HFFc6 (cell line): ENCODE results near the gene SLU7. TPM values are rescaled to one million over a fixed set of nuclear protein-coding genes. Genes with fewer than 3 reads are reported as not detected.
"Not testable (repeated sequence)": the region's sequence is repeated elsewhere in the genome, so short reads cannot be mapped to it uniquely, and the experiment has no call there.

ENCODE experiments used
- DNase-seq: peaks from one replicate; pipeline ENCODE4 v3.0.0-alpha.2; 2018
- H3K27ac Mint-ChIP-seq: 2 replicates; pipeline ENCODE4 v1.8.0; 2020; ENCODE audit warnings: mild to moderate bottlenecking, mixed read lengths
- H3K27me3 Mint-ChIP-seq: 2 replicates; pipeline ENCODE4 v1.8.0; 2021; ENCODE audit warnings: mild to moderate bottlenecking, moderate library complexity, mixed read lengths; ENCODE audit not compliant: insufficient read depth
- H3K36me3 Mint-ChIP-seq: 2 replicates; pipeline ENCODE4 v1.8.0; 2021; ENCODE audit warnings: low read depth, mixed read lengths
- H3K4me1 Mint-ChIP-seq: 2 replicates; pipeline ENCODE4 v1.8.0; 2020; ENCODE audit warnings: low read depth, mixed read lengths
- H3K4me3 Mint-ChIP-seq: 2 replicates; pipeline ENCODE4 v1.8.0; 2020; ENCODE audit warnings: mild to moderate bottlenecking, moderate library complexity, mixed read lengths
- H3K9me3 Mint-ChIP-seq: 2 replicates; pipeline ENCODE4 v1.8.0; 2020; ENCODE audit warnings: mild to moderate bottlenecking, mixed read lengths
- CTCF ChIP-seq: fragments of 200-600 bp; sonication (generic); IDR thresholded peaks from 2 replicates; pipeline ENCODE4 v1.5.0; 2021; ENCODE audit warnings: antibody characterized with exemption, mild to moderate bottlenecking
- total RNA-seq, 6 experiments: library from RNA; stranded (reverse); fragmentation: NEBNext Ultra II Directional; extraction: Animal tissue kit (Norgen Biotek cat#: 25700); gene quantifications; 2 replicates in 1 of 6; 3 replicates in 5 of 6; pipeline ENCODE4 v1.2.3, GENCODE V29; 2021

The SLU7 gene
- total RNA-seq, 6 experiments from 2014 or later: 32.1 to 47.3 (median 42.1) TPM

- H3K27me3 Mint-ChIP-seq: peaks cover 11% of the 10 kb centered on the region
- DNase-seq: no peak
- H3K9me3 Mint-ChIP-seq: no peaks in the 10 kb centered on the region
- no peaks in the 10 kb centered on the region for H3K36me3 Mint-ChIP-seq
- H3K4me3 Mint-ChIP-seq: no peak overlapping the region
- no peak for TF ChIP-seq CTCF
- peaks cover 22% of the 10 kb centered on the region for H3K4me1 Mint-ChIP-seq
- H3K27ac Mint-ChIP-seq: no peak overlapping the region
Observed at GRCh38 chr5:160437271-160437670, 18.4 kb upstream of the SLU7 start.

- peaks cover 18% of the 10 kb centered on the region for H3K4me1 Mint-ChIP-seq
- H3K27me3 Mint-ChIP-seq: peaks cover 11% of the 10 kb centered on the region
- H3K9me3 Mint-ChIP-seq, H3K27ac Mint-ChIP-seq, H3K4me3 Mint-ChIP-seq, DNase-seq, H3K36me3 Mint-ChIP-seq: not testable (repeated sequence)
Observed at GRCh38 chr5:160436661-160437060, 17.8 kb upstream of the SLU7 start.

GRCh38 chr5:160436017-160436416, 17.1 kb upstream of the SLU7 start:
- Mint-ChIP-seq H3K27ac (no peak overlapping the region), H3K4me1 (peaks cover 16% of the 10 kb centered on the region), H3K36me3 (no peaks in the 10 kb centered on the region)

GRCh38 chr5:160435532-160435931, 16.7 kb upstream of the SLU7 start:
- H3K4me3 Mint-ChIP-seq: no peak overlapping the region
- no peaks in the 10 kb centered on the region for H3K9me3 Mint-ChIP-seq
- peaks cover 16% of the 10 kb centered on the region for H3K4me1 Mint-ChIP-seq
- TF ChIP-seq CTCF: no peak
- peaks cover 11% of the 10 kb centered on the region for H3K27me3 Mint-ChIP-seq
- H3K27ac Mint-ChIP-seq: no peak overlapping the region
- no peaks in the 10 kb centered on the region for H3K36me3 Mint-ChIP-seq
- DNase-seq: no peak

More at GRCh38 chr5:160436017-160436416, 17.1 kb upstream of the SLU7 start:
- no peak for TF ChIP-seq CTCF
- no peaks in the 10 kb centered on the region for H3K9me3 Mint-ChIP-seq
- no peak overlapping the region for H3K4me3 Mint-ChIP-seq
- H3K27me3 Mint-ChIP-seq: peaks cover 11% of the 10 kb centered on the region
- no peak for DNase-seq

- H3K27me3 Mint-ChIP-seq: peaks cover 11% of the 10 kb centered on the region
- peaks cover 14% of the 10 kb centered on the region for H3K4me1 Mint-ChIP-seq
- H3K9me3 Mint-ChIP-seq: no peaks in the 10 kb centered on the region
- DNase-seq: no peak
- TF ChIP-seq CTCF: no peak
- H3K27ac Mint-ChIP-seq: no peak overlapping the region
- no peak overlapping the region for H3K4me3 Mint-ChIP-seq
- no peaks in the 10 kb centered on the region for H3K36me3 Mint-ChIP-seq
Observed at GRCh38 chr5:160434022-160434531, 15.2 kb upstream of the SLU7 start.

GRCh38 chr5:160432787-160433186, 13.9 kb upstream of the SLU7 start:
- Mint-ChIP-seq H3K27ac (no peak overlapping the region), H3K4me3 (no peak overlapping the region), H3K9me3 (no peaks in the 10 kb centered on the region), H3K27me3 (peaks cover 11% of the 10 kb centered on the region), H3K36me3 (peaks cover 4% of the 10 kb centered on the region; the same call in 1 of the 2 replicates), H3K4me1 (peaks cover 6% of the 10 kb centered on the region)
- DNase-seq: no peak
- TF ChIP-seq CTCF: no peak
